HG03439 (cell line): ENCODE measurements around the gene TMPRSS3.

ENCODE experiments used
- ATAC-seq: cut with Tn5 transposase; IDR thresholded peaks from one replicate; pipeline ENCODE4 v1.9.1; 2021; ENCODE audit warnings: mild to moderate bottlenecking, moderate library complexity; ENCODE audit not compliant: unreplicated experiment

Gene TMPRSS3

DNA sequence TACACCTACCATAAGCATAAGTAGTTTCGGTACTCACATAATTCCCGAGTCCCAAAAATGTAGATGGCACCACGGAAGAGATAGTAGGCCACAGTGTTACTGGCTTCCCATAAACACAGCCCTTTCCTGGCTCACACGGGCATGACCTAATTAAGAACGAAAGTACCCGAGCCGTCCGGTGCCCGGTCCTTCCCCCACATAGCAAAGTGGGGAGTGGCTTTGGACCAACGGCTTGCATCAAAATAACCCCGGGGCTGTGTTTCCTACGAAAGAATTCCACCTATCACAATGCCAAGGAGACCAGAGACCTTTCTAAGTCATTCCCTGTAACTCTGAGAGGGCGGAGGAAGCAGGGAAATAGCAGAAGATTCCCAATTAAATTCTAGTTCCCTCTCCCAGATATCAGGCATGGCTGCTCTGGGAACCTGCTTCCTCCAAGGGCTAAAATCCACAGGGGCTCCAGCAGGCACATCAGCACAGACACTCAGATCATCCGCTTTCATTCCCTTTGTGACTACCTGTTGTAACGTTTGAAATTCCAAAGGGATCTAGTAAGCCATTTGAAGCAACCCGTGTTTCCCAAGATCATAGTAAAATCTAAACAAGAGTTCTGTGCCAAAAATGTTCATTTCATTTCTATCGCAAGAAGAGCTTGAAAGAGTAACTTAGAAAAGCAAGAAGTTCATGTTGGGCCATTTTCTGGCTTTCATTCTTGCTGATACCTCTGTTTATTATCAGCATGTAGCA is at the start of gene TMPRSS3:
Gene TMPRSS3, minus strand, starts transcription at position 148 of the 747 bp plus-strand sequence. CDS start 635 bp downstream, outside the sequence.
- ATAC-seq = no peak

DNA sequence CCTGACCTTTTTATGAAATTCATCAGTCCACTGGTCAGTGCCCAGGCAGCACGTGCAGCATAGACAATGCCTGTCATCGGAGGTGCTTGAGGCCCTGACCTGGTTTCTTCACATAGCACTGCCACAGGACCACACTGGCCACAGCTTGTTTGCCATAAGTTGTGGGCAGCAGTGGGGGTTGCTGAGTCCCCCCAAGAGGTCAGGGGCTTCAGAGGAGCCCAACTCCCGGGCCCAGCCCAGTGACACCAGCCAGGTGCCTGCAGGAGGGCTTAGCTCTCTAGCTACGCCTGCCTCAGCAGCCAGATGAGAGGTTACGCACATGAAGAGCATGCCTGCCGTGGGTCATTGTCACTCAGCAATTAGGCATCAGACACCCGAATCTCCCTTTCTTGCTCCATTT is 49.5 kb upstream of the TMPRSS3 start:
- ATAC-seq = no peak

DNA sequence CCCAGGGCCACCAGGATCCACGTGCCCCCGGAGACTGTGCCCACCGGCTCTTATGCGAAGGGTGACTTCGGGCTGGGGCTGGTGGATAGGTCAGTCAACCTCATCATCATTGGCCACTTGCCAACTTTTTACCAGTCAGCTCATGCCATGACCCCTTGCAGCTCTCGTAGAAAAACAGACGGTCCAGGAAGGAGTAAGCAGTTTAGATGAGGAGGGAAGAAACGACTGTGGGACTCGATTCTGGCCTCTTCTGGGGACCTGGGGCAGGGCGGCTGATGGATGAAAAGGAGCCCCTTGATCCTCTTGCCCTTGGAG is 48.9 kb upstream of the TMPRSS3 start:
- ATAC-seq = no peak

DNA sequence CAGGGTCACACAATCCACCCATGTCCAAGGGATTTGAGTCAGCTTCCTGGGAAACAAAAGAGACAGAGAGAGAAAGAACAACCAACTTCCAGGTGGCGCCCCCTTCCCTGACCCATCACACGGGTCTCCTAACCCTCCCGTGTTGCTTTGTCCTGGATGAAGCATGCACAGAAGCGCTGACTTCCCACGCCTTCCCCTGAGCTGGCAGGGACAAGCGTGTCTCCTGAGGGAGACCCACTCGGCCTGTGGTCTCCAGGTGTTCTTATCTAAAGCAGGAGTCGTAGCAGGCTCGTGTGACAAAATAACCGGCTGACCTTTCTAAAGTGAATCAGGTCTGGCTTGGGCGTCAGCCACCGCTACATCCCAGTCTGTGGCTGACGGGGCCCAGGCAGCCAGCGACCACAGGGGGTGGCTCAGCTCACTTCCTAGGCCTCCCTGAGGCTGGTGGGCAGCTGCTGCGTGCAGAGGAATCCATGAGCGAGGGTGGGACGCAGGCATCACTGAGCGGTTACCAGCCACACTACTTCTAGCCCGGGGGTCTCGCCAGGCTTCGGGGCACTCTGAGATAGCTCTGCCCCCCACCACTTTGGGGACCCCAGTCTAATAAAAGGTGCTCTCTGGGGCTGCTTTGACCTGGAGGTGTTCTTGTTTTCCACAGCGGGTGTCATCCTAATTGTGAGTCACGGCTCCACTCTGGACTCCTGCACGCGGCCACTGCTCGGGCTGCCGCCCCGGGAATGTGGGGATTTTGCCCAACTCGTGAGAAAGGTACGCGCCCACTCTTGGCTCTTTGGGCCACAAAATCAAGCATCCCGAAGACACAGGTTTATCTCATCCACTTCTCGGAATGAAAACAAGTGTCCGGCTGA is 48.3 kb upstream of the TMPRSS3 start:
- no peak for ATAC-seq

DNA sequence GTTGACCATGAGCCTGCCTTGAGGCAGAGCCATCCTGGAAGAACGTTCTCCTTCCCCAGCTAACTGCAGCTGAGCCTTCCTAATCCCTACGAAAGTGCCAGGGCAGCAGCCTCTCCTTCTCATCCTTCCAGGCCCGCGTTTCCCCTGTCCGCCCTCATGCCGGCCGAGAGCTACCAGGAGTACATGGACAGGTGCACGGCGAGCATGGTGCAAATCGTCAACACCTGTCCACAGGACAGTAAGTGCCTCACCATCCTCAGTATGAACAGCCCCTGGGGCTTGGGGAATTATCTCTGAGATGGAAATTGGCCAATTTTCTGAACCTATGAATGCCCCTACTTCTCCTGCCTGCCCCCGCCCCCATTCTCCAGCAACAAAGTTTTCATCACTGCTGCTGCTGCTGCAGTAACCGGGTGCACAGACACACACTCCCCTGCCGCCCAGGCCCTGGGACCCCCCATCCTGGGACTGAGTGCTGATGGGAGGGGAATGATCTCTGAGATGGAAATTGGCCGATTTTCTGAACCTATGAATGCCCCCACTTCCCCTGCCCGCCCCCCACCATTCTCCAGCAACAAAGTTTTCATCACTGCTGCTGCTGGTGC is 47.4 kb upstream of the TMPRSS3 start:
- ATAC-seq = no peak

DNA sequence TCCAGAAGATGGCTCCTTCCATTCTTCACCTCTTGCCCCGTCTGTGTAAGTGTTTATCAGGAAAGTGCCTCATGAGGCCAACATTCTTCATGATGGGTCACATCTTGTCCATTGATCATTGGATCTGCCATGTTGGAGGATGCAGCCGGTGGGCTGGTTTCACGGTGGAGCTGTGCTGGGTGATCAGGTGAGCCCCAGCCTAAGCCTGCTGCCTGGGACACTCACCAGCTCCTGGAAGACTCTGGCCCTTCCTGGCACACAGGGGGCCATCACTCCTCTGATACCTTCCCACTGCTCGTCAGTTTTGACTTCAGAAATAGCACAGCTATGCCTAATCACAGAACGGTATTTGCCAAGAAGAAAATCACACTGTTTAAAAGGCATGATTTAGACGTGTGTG is 46.1 kb upstream of the TMPRSS3 start:
- ATAC-seq = no peak

DNA sequence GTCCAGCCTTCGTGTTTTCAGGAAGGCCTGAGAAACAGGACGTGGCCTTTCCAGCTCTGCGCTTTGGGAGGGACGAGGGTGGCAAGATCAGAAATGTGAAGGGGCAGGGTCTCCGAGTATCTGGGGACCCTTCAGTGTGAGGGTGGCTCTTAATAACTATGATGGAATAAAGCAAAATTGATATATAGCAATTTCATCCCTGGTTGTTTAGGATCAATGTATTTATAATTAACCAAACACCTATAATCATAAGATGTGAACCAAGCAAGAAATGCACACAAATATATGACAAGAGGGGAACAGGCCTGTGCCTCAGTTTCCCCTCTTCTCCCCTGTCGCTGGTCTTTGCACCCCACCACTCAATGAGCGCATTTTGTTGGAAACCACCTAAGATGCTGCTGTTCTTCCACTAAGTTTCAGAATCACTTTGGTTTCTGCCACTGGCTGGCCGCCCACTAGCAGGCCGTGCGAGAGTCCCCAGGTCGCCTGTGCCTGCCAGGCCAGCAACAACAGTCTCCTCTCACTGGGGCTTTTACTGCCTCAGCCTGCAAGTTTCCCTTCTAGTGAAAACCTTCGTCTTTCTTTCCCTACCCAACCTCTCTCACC is 44.4 kb upstream of the TMPRSS3 start:
- ATAC-seq = peak; percentile 73

DNA sequence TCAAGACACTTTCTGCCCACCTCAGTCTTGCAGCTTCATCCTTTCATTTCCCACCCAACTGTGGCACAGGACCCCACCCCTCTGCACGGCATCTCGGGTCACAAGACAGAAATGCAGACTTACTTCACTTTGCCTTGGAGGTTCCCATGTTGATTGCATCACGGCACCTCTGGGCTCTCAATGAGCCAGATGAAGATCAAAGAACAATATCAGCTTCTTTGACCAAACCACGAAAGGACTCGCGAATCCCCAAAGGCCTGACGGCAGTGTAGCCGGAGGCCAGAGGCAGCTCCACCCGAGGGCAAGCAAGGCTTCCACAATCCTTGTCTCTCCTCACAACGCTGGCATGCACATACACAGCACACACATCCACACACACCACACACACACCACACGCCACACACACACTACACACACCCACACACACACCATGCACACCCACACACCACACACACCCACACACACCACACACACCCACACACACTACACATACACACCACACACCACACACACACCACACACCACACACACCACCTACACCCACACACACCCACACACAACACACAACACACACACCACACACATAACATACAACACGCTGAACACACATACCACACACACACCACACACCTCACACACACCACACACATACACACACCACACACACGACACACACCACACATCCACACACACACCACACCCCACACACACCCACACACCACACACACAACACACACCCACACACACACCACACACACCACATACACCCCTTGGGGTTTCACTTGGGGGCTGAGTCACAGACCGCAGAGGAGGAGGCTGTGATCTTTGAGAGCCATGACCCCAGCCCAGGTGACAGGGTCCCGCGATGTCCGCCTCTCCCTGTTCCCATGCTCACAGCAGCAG is 43.7 kb upstream of the TMPRSS3 start:
- no peak for ATAC-seq

DNA sequence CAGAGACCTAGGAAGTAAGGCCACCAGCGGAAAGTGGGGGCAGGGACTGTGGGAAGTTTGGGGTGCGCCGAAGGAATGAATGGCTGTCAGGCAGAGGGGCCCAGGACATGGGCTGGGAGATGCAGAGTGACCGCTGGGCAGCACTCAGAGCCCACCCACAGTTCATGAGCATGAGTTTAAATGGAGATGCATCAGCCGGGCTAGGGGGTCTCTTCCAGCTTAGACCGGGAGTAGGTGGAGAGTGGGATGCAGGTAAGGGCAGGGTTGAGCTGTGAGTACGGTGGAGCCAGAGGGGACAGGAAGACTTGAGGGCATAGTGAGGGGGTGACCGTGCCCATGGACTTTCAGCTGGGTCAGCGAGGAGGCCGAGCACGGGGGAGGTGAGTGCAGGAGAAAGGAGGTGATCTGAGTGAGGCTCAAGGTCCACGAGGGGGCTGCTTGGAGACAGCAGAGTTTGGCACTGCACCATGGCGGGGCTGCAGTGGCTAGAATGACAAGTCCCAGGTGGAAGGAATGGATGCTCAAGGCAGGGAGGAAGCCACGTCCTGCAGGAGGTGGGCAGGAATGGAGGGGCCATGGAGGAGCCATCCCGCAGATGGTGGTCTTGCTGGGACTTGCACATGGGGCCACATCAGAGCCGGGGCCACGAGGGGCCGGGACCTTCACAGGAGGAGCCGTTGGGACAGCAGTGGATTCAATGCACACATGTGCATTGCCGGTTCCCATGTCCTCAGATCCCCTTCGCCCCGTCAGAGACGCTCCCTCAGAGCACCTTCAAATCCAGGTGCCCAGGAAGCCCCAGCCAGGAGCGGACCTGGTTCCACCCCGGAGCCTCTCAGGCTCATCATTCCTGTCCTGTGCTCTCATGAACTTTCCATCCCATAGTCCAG is 42.7 kb upstream of the TMPRSS3 start:
- ATAC-seq = no peak

DNA sequence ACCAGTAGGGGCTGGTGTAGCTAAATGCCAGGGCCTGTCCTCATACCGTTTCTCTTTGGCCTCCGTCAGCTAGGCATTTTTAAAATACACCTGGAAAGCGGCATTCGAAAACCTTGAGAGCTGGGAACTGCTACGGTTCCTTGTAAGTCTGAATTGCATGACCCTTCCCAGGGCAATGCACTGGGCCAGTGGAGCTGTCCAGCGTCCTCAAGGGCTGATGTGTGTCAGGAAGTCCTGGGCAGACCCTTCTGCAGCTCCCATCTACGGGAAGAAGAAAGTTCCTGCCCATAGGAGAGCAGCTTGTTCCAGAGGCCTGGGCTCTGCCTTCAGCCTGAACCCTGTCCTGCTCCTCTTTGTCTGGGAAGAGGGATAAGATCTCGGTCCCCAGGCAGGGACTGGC is 41.9 kb upstream of the TMPRSS3 start:
- no peak for ATAC-seq

DNA sequence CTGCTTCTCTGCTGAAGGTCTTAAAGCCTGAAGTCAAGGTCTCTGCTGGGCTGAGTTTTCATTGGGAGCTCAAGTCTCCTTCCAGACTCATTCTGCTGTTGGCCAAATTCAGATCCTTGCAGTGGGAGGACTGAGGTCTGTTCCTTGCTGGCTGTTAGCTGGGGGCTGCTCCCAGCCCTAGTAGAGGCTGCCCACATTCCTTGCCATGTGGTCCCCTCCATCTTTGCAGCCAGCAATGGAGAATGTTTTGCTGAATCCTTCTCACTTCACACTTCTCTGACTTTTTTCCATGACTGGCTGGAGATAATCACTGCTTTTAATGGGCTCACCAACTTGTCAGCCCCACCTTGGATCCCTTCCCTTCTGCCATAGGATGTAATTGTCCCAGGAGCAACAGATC is 41.1 kb upstream of the TMPRSS3 start:
- ATAC-seq = no peak

DNA sequence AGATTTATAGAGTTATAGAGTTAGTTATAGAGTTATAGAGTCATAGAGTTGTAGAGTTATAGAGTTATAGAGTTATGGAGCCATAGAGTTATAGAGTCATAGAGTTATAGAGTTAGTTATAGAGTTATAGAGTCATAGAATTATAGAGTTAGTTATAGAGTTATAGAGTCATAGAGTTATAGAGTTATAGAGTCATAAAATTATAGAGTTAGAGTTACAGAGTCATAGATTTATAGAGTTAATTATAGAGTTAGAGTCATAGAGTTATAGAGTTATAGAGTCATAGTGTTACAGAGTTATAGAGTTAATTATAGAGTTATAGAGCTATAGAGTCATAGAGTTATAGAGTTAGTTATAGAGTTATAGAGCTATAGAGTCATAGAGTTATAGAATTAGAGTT is 40.0 kb upstream of the TMPRSS3 start:
- ATAC-seq = no peak

DNA sequence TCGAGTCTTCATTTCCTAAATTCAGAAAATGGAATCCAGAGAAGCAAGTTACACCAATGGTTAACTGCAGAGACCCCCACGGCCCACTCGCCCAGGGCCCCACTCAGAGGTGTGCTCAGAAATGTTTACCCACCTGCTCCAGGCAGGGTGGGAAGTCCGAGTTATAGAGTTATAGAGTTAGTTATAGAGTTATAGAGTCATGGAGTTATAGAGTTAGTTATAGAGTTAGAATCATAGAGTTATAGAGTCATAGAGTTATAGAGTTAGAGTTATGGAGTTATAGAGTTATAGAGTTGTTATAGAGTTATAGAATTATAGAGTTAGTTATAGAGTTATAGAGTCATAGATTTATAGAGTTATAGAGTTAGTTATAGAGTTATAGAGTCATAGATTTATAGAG is 39.5 kb upstream of the TMPRSS3 start:
- no peak for ATAC-seq

DNA sequence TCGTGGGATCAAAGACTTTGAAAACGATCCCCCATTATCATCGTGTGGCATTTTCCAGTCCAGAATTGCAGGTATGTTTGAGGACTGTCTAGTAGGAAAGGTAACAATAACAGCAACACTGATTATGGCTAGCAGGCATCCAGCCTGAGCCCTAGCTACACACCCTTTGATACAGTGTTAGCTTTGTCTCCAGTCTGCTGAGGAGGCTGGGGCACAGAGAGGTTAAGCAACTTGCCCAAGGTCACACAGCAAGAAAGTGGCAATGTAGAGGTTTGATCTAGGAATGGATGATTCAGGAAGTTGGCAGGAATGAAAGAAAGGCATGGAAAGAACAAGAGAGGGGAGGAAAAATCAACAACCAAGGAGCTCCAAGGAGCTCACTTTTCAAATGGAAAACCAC is 39.0 kb upstream of the TMPRSS3 start:
- ATAC-seq = no peak

DNA sequence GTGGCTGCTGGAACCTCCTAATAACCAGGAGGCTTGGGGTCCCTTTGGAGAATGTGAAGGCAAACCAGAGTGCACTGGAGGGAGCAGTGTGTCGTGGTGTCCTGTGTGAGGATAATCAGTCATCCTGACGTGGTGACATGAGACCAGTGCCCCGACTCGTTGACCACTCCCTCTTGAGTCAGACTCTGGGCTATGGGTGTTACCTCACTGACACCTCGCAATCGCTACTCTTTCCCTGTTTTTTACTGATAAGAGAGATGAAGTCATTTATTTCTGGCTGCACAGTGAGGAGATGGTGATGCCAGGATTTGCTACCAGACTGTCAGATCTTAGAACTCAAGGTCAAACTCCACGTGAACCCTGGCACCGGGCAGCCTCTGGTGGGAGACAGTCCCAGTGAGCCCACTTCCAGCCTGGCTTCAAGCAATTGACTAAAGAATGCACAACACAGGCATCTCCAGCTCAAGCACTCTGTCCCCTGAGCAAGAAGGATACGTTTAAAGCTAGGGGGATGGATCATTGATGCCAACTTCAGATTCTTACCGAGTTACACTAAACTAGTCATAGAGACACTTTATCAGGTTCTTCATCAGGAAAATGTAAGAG is 38.2 kb upstream of the TMPRSS3 start:
- no peak for ATAC-seq

DNA sequence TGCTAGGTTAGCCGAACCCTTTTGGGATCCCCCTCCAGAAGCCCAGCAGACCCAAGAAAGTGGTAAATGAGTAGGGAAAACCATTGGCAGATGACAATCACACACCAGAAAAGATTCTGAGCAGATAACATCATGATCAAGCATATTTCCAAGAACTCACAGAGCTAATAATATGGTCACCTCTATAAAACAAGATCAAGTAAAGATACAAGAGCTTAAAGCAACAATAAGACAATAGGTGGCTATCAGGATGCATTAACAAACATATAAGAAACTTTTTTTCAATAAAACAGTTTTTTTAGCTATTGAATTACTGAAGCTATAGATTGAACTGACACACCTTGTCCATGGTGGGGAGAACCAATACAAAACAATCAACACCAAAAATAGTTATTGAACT is 36.8 kb upstream of the TMPRSS3 start:
- ATAC-seq = no peak

DNA sequence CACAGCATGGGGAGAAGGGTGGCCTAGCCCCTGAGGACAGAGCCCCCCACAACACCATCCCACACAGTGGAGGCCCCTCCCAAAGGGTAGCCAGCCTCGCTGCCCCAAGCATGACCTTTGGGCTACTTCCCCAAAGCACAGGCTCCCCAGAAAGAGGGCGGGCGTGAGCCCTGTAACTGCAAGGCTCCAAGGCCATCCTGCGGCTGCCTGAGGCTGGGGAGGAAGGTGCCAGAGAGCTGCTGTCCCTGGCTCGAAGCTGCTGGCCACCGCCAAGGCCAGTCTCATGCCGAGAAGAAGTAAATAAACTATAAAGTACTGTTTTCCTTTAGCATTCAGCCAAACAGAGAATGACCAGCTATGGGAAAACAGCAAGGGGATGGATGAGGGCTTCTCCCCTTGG is 35.3 kb upstream of the TMPRSS3 start:
- no peak for ATAC-seq

DNA sequence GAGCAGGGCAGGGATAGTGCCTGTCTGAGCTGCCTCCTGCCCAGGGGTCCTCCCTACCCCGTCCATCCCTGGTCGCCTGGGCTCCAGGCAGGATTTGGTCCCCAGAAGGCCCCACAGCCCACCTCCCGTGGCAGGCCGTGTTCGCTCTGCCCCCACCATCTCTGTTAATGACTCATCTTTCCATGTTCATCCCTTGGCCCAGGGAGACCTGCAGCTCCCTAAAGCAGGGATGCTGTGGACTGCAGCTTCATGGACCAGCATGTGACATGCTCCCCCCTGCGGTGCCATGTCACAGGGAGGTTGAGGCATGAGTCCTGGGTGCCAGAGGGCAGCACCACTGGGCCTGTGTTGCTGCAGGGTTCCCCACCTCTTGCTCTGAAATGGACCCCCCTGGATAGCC is 34.7 kb upstream of the TMPRSS3 start:
- no peak for ATAC-seq

DNA sequence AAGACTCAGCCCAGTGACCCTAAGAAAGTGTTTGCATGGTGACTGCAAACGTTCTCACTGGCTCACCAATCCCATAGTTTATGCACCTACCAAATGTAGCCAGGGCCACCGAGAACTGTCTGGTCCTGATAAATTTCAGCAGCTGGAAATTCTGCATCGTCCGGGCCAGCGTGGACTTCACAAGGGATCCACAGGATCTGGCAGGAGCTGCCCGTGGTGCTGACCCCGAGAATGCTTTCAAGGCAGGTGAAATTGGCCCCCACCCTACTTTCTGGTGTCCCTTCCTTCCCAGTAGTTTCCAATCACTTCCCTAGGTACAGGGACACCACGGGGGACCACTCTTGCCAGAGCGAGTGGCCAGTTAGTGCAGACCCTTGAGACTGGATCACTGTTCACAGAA is 34.0 kb upstream of the TMPRSS3 start:
- no peak for ATAC-seq
